Adrenal gland (tissue), 12 donors: ENCODE data around the gene ITLN2. TPM values are rescaled to one million over a fixed set of nuclear protein-coding genes. Genes with fewer than 3 reads are reported as not detected.
"Not testable (repeated sequence)": the region's sequence is repeated elsewhere in the genome, so short reads cannot be mapped to it uniquely, and the experiment has no call there.

Experiments used
- DNase-seq, 7 donors: peaks; one replicate each; pipeline ENCODE4 v3.0.0-alpha.2; 2019 to 2020
- H3K27ac ChIP-seq, 5 donors: fragments of 200-600 bp; sonication (generic) in 4 of 5; 1 replicate in 3 of 5; 2 replicates in 2 of 5; pipeline versions ENCODE4 v1.5.1 to v1.8.0; 2016 to 2020; ENCODE audit warnings: mild to moderate bottlenecking in 1 of 5
- H3K27me3 ChIP-seq: fragments of 200-600 bp; 2 replicates; pipeline ENCODE4 v1.8.0; 2021
- H3K36me3 ChIP-seq, 2 donors: fragments of 200-600 bp; replicated peaks in 1 of 2; 1 replicate in 1 of 2; 2 replicates in 1 of 2; pipeline versions ENCODE4 v1.5.1 to v1.8.0; 2018 to 2022
- H3K4me1 ChIP-seq, 2 donors: fragments of 200-600 bp; replicated peaks in 1 of 2; 1 replicate in 1 of 2; 2 replicates in 1 of 2; pipeline versions ENCODE4 v1.5.1 to v1.8.0; 2018 to 2021
- H3K4me3 ChIP-seq, 4 donors: fragments of 200-600 bp; sonication (generic) in 3 of 4; one replicate each; pipeline ENCODE4 v1.5.1; 2016 to 2018
- H3K9me3 ChIP-seq, 3 donors: fragments of 200-600 bp; sonication (generic) in 1 of 3; replicated peaks in 1 of 3; 1 replicate in 2 of 3; 2 replicates in 1 of 3; pipeline versions ENCODE4 v1.5.1 to v1.8.0; 2016 to 2021
- CTCF ChIP-seq, 6 experiments: fragments of 450-650 bp in 4 of 6; fragments of 200-600 bp in 2 of 6; sonication (generic) in 1 of 6; IDR thresholded peaks; 1 replicate in 5 of 6; 2 replicates in 1 of 6; pipeline versions ENCODE4 v1.5.1 to v1.8.0; 2016 to 2021; ENCODE audit warnings: antibody characterized with exemption in 6 of 6, mild to moderate bottlenecking in 2 of 6, moderate library complexity in 1 of 6
- POLR2A ChIP-seq, 2 donors: fragments of 450-650 bp; IDR thresholded peaks; one replicate each; pipeline ENCODE4 v1.6.1; 2017; ENCODE audit warnings: antibody characterized with exemption in 2 of 2, mild to moderate bottlenecking in 2 of 2, moderate library complexity in 1 of 2
- WGBS, 4 donors: extraction: QIAGEN DNeasy Blood & Tissue Kit in 2 of 4; methylation state at CpG; one replicate each; pipeline versions ENCODE4 v1.1.5 to v1.1.7; 2013 to 2017; 5-methylcytosine and 5-hydroxymethylcytosine counted together
- intact Hi-C, 2 donors: fragments of 100-400 bp; cut with DNase I; formaldehyde crosslinking; loops; one replicate each; pipeline versions ENCODE4 v1.14.1 to v1.15.0; 2022 to 2023
- polyA plus RNA-seq, 3 donors: library from polyadenylated mRNA; stranded (reverse); fragments of 200-250 nt in 2 of 3; fragments of 350-450 nt in 1 of 3; fragmentation: Illumina TruSeq in 1 of 3; extraction: RNeasy Lipid Tissue Mini Kit (QIAGEN cat#74804) in 1 of 3; gene quantifications; one replicate each; pipeline ENCODE4 v1.2.3, GENCODE V29; 2013 to 2014
- total RNA-seq, 9 donors: library from RNA; depleted of rRNA in 4 of 9; stranded (reverse); fragments of >200 nt in 4 of 9; fragments of 120-200 nt in 1 of 9; fragmentation: NEBNext Ultra II Directional in 1 of 9; extraction: Animal tissue kit (Norgen Biotek cat#: 25700) in 1 of 9; gene quantifications; one replicate each; pipeline versions ENCODE4 v1.1.0 to v1.2.4, GENCODE V29; 2013 to 2023
- donor health status: healthy with polysubstance abuse.
- donor health status: Bipolar disorder and iron deficiency.
- donor health status: DM: yes; HTN: yes; CAD: no.
- donor health status: DM: no; HTN: no; CAD: no.
- donor health status: DM: no; HTN: no; CAD: no.
- donor health status: DM: yes; HTN: yes; CAD: no.

The ITLN2 gene
- total and polyA plus RNA-seq, 12 donors, result 0.32 to 3.1 (median 1.1) TPM; not detected in 9

- Histone ChIP-seq H3K27ac (no peak overlapping the region), H3K9me3 (no peaks in the 10 kb centered on the region), H3K27me3 (no peaks in the 10 kb centered on the region), H3K4me1 (no peaks in the 10 kb centered on the region), H3K36me3 (no peaks in the 10 kb centered on the region), H3K4me3 (no peak overlapping the region)
- DNase-seq, result no peak
- WGBS, 4 donors, result 83 to 90% (median 88%) methylated on average over 2 of the region's 2 CpGs
- TF ChIP-seq POLR2A (IDR thresholded peaks at IDR 0.05) (no peak), CTCF (IDR thresholded peaks at IDR 0.05) (no peak)
- intact Hi-C loops, result loop anchor here (5.0 to 10.0 kb wide), 4 partner anchors 113 to 275 kb away; no protein-coding TSS in a partner anchor
Measured at GRCh38 chr1:160949881-160950280, 4.7 kb downstream of the ITLN2 start.

GRCh38 chr1:160949216-160949880 lies 5.3 kb downstream of the ITLN2 start:
- 29 to 51% (median 43%) methylated on average over 3 to 7 of the region's 7 CpGs for WGBS, 4 donors
- not testable (repeated sequence) for DNase-seq

GRCh38 chr1:160947174-160947759 lies 7.3 kb downstream of the ITLN2 start:
- H3K27me3 ChIP-seq, H3K9me3 ChIP-seq, H3K27ac ChIP-seq, H3K36me3 ChIP-seq, intact Hi-C loops, H3K4me1 ChIP-seq, H3K4me3 ChIP-seq, DNase-seq: not testable (repeated sequence)
- 57 to 76% (median 61%) methylated on average over 7 of the region's 7 CpGs for WGBS, 4 donors

More at GRCh38 chr1:160949216-160949880, 5.3 kb downstream of the ITLN2 start:
- H3K36me3 ChIP-seq, H3K9me3 ChIP-seq, H3K4me3 ChIP-seq, H3K27me3 ChIP-seq, intact Hi-C loops, H3K27ac ChIP-seq, H3K4me1 ChIP-seq: not testable (repeated sequence)

GRCh38 chr1:160945881-160946280 lies 8.7 kb downstream of the ITLN2 start:
- intact Hi-C loops, H3K4me3 ChIP-seq, H3K36me3 ChIP-seq, H3K4me1 ChIP-seq, H3K9me3 ChIP-seq, H3K27ac ChIP-seq, H3K27me3 ChIP-seq: not testable (repeated sequence)
- WGBS, 4 donors, result 64 to 73% (median 66%) methylated on average over 6 of the region's 6 CpGs
- DNase-seq, result peak in 1 of 7 donors; percentile 41

GRCh38 chr1:160945079-160945478 lies 9.5 kb downstream of the ITLN2 start:
- TF ChIP-seq POLR2A (IDR thresholded peaks at IDR 0.05) (no peak), CTCF (IDR thresholded peaks at IDR 0.05) (no peak)
- Histone ChIP-seq H3K4me3 (no peak overlapping the region), H3K36me3 (no peaks in the 10 kb centered on the region), H3K27me3 (peaks cover 5% of the 10 kb centered on the region), H3K9me3 (no peaks in the 10 kb centered on the region), H3K4me1 (no peaks in the 10 kb centered on the region), H3K27ac (no peak overlapping the region)
- DNase-seq, result no peak
- intact Hi-C loops, result no loop called here
- WGBS, 4 donors, result 82 to 89% (median 86%) methylated on average over 12 to 15 of the region's 15 CpGs

- H3K4me3 ChIP-seq, result no peak overlapping the region
- H3K36me3 ChIP-seq, result no peaks in the 10 kb centered on the region
- no peaks in the 10 kb centered on the region for H3K9me3 ChIP-seq
- no peaks in the 10 kb centered on the region for H3K4me1 ChIP-seq
- 75 to 83% (median 79%) methylated on average over 3 of the region's 3 CpGs for WGBS, 4 donors
- TF ChIP-seq POLR2A (IDR thresholded peaks at IDR 0.05) (no peak), CTCF (IDR thresholded peaks at IDR 0.05) (no peak)
- DNase-seq, result no peak
- H3K27me3 ChIP-seq, result peaks cover 5% of the 10 kb centered on the region
- no peak overlapping the region for H3K27ac ChIP-seq
- intact Hi-C loops, result no loop called here
Measured at GRCh38 chr1:160942926-160943325, 11.7 kb downstream of the ITLN2 start.

- H3K9me3 ChIP-seq, H3K4me1 ChIP-seq, intact Hi-C loops, H3K27ac ChIP-seq, H3K4me3 ChIP-seq, H3K36me3 ChIP-seq, H3K27me3 ChIP-seq, DNase-seq: not testable (repeated sequence)
- WGBS, 4 donors, result 89 to 94% (median 90%) methylated on average over 7 to 18 of the region's 19 CpGs
Measured at GRCh38 chr1:160936666-160937065, 17.9 kb downstream of the ITLN2 start.
